DOHH2 (cell line): Measurements from ENCODE around the gene AMFR.

ENCODE experiments used
- EZH2phosphoT487 ChIP-seq: fragments of 200-600 bp; sonication (generic); IDR thresholded peaks from 2 replicates; pipeline ENCODE4 v1.6.1; 2017; ENCODE audit warnings: borderline replicate concordance, mild to moderate bottlenecking, antibody characterized with exemption, low read length, moderate library complexity, mixed read lengths
- TF ChIP-seq, protein P1 (sequence below): fragments of 200-600 bp; sonication (generic); IDR thresholded peaks from one replicate; pipeline ENCODE4 v1.5.1; 2014; ENCODE audit warnings: antibody characterized with exemption, mild to moderate bottlenecking, low read depth, low read length; ENCODE audit not compliant: poor library complexity, severe bottlenecking

DNA sequence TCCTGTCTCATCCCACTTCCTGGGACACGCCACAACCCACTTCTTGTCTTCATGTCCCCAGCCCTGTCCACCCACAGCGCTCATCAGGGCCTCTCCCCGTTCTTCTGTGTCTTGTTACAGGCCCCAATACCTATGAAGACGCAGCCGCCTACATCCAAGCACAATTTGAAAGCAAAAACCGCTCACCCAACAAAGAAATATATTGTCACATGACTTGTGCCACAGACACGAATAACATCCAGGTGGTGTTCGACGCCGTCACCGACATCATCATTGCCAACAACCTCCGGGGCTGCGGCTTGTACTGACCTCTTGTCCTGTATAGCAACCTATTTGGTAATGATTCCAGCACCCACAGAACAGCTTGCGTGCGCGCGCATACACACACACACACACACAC is 70.6 kb downstream of the AMFR start:
- TF ChIP-seq, protein P1, sequence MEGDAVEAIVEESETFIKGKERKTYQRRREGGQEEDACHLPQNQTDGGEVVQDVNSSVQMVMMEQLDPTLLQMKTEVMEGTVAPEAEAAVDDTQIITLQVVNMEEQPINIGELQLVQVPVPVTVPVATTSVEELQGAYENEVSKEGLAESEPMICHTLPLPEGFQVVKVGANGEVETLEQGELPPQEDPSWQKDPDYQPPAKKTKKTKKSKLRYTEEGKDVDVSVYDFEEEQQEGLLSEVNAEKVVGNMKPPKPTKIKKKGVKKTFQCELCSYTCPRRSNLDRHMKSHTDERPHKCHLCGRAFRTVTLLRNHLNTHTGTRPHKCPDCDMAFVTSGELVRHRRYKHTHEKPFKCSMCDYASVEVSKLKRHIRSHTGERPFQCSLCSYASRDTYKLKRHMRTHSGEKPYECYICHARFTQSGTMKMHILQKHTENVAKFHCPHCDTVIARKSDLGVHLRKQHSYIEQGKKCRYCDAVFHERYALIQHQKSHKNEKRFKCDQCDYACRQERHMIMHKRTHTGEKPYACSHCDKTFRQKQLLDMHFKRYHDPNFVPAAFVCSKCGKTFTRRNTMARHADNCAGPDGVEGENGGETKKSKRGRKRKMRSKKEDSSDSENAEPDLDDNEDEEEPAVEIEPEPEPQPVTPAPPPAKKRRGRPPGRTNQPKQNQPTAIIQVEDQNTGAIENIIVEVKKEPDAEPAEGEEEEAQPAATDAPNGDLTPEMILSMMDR = no peak
- no peak for TF ChIP-seq EZH2phosphoT487
